GM21360 (cell line): Measurements from ENCODE around the gene ZSCAN16.
"Not testable (repeated sequence)": the region's sequence is repeated elsewhere in the genome, so short reads cannot be mapped to it uniquely, and the experiment has no call there.

Experiments used
- ATAC-seq: cut with Tn5 transposase; IDR thresholded peaks from one replicate; pipeline ENCODE4 v1.9.1; 2021; ENCODE audit warnings: mild to moderate bottlenecking, moderate library complexity; ENCODE audit not compliant: unreplicated experiment

The ZSCAN16 gene

GRCh38 chr6:28124350-28124970 is at the start of gene ZSCAN16:
Gene ZSCAN16 (plus strand): TSS chr6:28124609. CDS start chr6:28125444, 835 bp downstream.
- peak; percentile 85 for ATAC-seq

- no peak for ATAC-seq
Observed at GRCh38 chr6:28078050-28078449, 46.4 kb upstream of the ZSCAN16 start.

GRCh38 chr6:28078836-28079235 is 45.6 kb upstream of the ZSCAN16 start:
- no peak for ATAC-seq

GRCh38 chr6:28080381-28080630 is 44.1 kb upstream of the ZSCAN16 start, which contains the start of gene ZNF165:
Gene ZNF165 (plus strand): TSS chr6:28080568. CDS start chr6:28085481, 4,913 bp downstream.
- ATAC-seq, result not testable (repeated sequence)

GRCh38 chr6:28080631-28081485 is 43.6 kb upstream of the ZSCAN16 start:
- peak; percentile 59 for ATAC-seq

- no peak for ATAC-seq
Observed at GRCh38 chr6:28081486-28081751, 43.0 kb upstream of the ZSCAN16 start.

- ATAC-seq, result no peak
Observed at GRCh38 chr6:28082939-28083338, 41.5 kb upstream of the ZSCAN16 start.

- ATAC-seq, result no peak
Observed at GRCh38 chr6:28089054-28089453, 35.4 kb upstream of the ZSCAN16 start.

GRCh38 chr6:28090917-28091586 is 33.4 kb upstream of the ZSCAN16 start:
- no peak for ATAC-seq

GRCh38 chr6:28102222-28102621 is 22.2 kb upstream of the ZSCAN16 start:
- ATAC-seq, result not testable (repeated sequence)

- ATAC-seq, result not testable (repeated sequence)
Observed at GRCh38 chr6:28102699-28103098, 21.7 kb upstream of the ZSCAN16 start.

GRCh38 chr6:28104392-28105244 is 19.8 kb upstream of the ZSCAN16 start:
- peak; percentile 98 for ATAC-seq

- peak; percentile 32 for ATAC-seq
Observed at GRCh38 chr6:28105245-28105639, 19.2 kb upstream of the ZSCAN16 start.

GRCh38 chr6:28107506-28107905 is 16.9 kb upstream of the ZSCAN16 start:
- ATAC-seq, result no peak

GRCh38 chr6:28111964-28112363 is 12.4 kb upstream of the ZSCAN16 start:
- no peak for ATAC-seq

GRCh38 chr6:28115799-28116198 is 8.6 kb upstream of the ZSCAN16 start:
- no peak for ATAC-seq

- ATAC-seq, result no peak
Observed at GRCh38 chr6:28117386-28118050, 6.9 kb upstream of the ZSCAN16 start.

GRCh38 chr6:28118217-28118616 is 6.2 kb upstream of the ZSCAN16 start:
- no peak for ATAC-seq

GRCh38 chr6:28121876-28122275 is 2.5 kb upstream of the ZSCAN16 start:
- ATAC-seq, result no peak

GRCh38 chr6:28122283-28122682 is 2.1 kb upstream of the ZSCAN16 start:
- ATAC-seq, result not testable (repeated sequence)

GRCh38 chr6:28124971-28125353 is 553 bp downstream of the ZSCAN16 start:
- ATAC-seq, result no peak
